Fibroblast of lung (primary cell): ENCODE measurements around the gene POLR1A. TPM values are rescaled to one million over a fixed set of nuclear protein-coding genes. Genes with fewer than 3 reads are reported as not detected.

Source experiments
- DNase-seq, 2 donors: peaks; one replicate each; pipeline versions ENCODE4 v3.0.0 to v3.0.0-alpha.2; 2010; ENCODE audit warnings: low read depth in 2 of 2
- H2AFZ ChIP-seq: 2 replicates; pipeline ENCODE4 v1.5.1; 2012; ENCODE audit warnings: low read length, control low read depth, inconsistent platforms
- H3K27ac ChIP-seq: 2 replicates; pipeline ENCODE4 v1.5.1; 2011; ENCODE audit warnings: low read length, control low read depth; ENCODE audit not compliant: insufficient read depth
- H3K27me3 ChIP-seq: 2 replicates; pipeline ENCODE4 v1.5.1; 2011; ENCODE audit warnings: mild to moderate bottlenecking, low read length; ENCODE audit not compliant: control insufficient read depth, insufficient read depth
- H3K36me3 ChIP-seq: 2 replicates; pipeline ENCODE4 v1.5.1; 2011; ENCODE audit warnings: low read length; ENCODE audit not compliant: control insufficient read depth, insufficient read depth
- H3K4me1 ChIP-seq: 2 replicates; pipeline ENCODE4 v1.5.1; 2011; ENCODE audit warnings: low read length; ENCODE audit not compliant: control insufficient read depth, insufficient read depth; ENCODE audit errors: extremely low read depth
- H3K4me2 ChIP-seq: 2 replicates; pipeline ENCODE4 v1.5.1; 2011; ENCODE audit warnings: low read length, control low read depth; ENCODE audit not compliant: insufficient read depth; ENCODE audit errors: extremely low read depth
- H3K4me3 ChIP-seq, 4 experiments: fragments of 200-600 bp in 1 of 4; sonication (generic) in 1 of 4; replicated peaks in 1 of 4; 2 replicates each; pipeline ENCODE4 v1.5.1; 2011 to 2016; ENCODE audit warnings: low read length in 4 of 4, low read depth in 3 of 4, mild to moderate bottlenecking in 3 of 4, control low read depth in 2 of 4, inconsistent platforms in 1 of 4, mixed read lengths in 1 of 4; ENCODE audit not compliant: insufficient read depth in 1 of 4; ENCODE audit errors: control extremely low read depth in 1 of 4
- H3K79me2 ChIP-seq: 2 replicates; pipeline ENCODE4 v1.5.1; 2012; ENCODE audit warnings: mild to moderate bottlenecking, low read length, inconsistent platforms; ENCODE audit not compliant: control insufficient read depth, insufficient read depth
- H3K9ac ChIP-seq: 2 replicates; pipeline ENCODE4 v1.5.1; 2011; ENCODE audit warnings: mild to moderate bottlenecking, low read length, control low read depth; ENCODE audit not compliant: insufficient read depth
- H3K9me3 ChIP-seq: 2 replicates; pipeline ENCODE4 v1.5.1; 2012; ENCODE audit warnings: low read depth, low read length; ENCODE audit not compliant: control insufficient read depth, insufficient read depth
- H4K20me1 ChIP-seq: 2 replicates; pipeline ENCODE4 v1.5.1; 2011; ENCODE audit warnings: low read length; ENCODE audit not compliant: control insufficient read depth, insufficient read depth; ENCODE audit errors: extremely low read depth
- EZH2 ChIP-seq: IDR thresholded peaks from 2 replicates; pipeline ENCODE4 v1.5.1; 2012; ENCODE audit warnings: low read length, control low read depth, mild to moderate bottlenecking; ENCODE audit errors: missing control alignments
- polyA plus RNA-seq, 2 donors: library from polyadenylated mRNA; depleted of rRNA in 1 of 2; stranded (reverse) in 1 of 2; unstranded in 1 of 2; fragments of >200 nt; gene quantifications; 2 replicates each; pipeline ENCODE4 v1.2.1, GENCODE V29; 2011 to 2012; ENCODE audit warnings: missing spikeins in 1 of 2
- total RNA-seq: library from RNA; depleted of rRNA; stranded (reverse); fragments of >200 nt; gene quantifications from 2 replicates; pipeline ENCODE4 v1.2.1, GENCODE V29; 2014
- TF ChIP-seq, protein P1 (sequence below), 2 donors: IDR thresholded peaks in 1 of 2; conservative IDR thresholded peaks in 1 of 2; 1 replicate in 1 of 2; 2 replicates in 1 of 2; pipeline ENCODE4 v1.5.1; 2011 to 2012; ENCODE audit warnings: low read length in 2 of 2, control low read depth in 1 of 2, inconsistent platforms in 1 of 2, low read depth in 1 of 2, mild to moderate bottlenecking in 1 of 2

POLR1A gene
- total and polyA plus RNA-seq, 2 donors (not counting 1 experiment from before 2014, with no cell fraction given): 9.4 to 9.9 TPM

- Histone ChIP-seq H3K27me3 (no peaks in the 10 kb centered on the region), H4K20me1 (no peaks in the 10 kb centered on the region), H3K9me3 (no peaks in the 10 kb centered on the region), H3K79me2 (no peaks in the 10 kb centered on the region), H3K4me1 (peaks cover 19% of the 10 kb centered on the region), H3K36me3 (no peaks in the 10 kb centered on the region), H3K9ac (no peak overlapping the region), H3K27ac (no peak overlapping the region), H2AFZ (no peak overlapping the region), H3K4me2 (no peak overlapping the region), H3K4me3 (no peak overlapping the region)
- DNase-seq: peak in 1 of 2 donors; percentile 38
- TF ChIP-seq EZH2: no peak
- TF ChIP-seq, protein P1, sequence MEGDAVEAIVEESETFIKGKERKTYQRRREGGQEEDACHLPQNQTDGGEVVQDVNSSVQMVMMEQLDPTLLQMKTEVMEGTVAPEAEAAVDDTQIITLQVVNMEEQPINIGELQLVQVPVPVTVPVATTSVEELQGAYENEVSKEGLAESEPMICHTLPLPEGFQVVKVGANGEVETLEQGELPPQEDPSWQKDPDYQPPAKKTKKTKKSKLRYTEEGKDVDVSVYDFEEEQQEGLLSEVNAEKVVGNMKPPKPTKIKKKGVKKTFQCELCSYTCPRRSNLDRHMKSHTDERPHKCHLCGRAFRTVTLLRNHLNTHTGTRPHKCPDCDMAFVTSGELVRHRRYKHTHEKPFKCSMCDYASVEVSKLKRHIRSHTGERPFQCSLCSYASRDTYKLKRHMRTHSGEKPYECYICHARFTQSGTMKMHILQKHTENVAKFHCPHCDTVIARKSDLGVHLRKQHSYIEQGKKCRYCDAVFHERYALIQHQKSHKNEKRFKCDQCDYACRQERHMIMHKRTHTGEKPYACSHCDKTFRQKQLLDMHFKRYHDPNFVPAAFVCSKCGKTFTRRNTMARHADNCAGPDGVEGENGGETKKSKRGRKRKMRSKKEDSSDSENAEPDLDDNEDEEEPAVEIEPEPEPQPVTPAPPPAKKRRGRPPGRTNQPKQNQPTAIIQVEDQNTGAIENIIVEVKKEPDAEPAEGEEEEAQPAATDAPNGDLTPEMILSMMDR (conservative IDR thresholded peaks at IDR 0.05 in 1 of 2, IDR thresholded peaks at IDR 0.05 in 1 of 2; ENCODE audit: low read depth in 1 of 2, low read length in 2 of 2): no peak
Measured at GRCh38 chr2:86000131-86000937, 105.4 kb downstream of the POLR1A start.

- no peak for DNase-seq
Measured at GRCh38 chr2:85999061-85999831, 106.4 kb downstream of the POLR1A start.

More at GRCh38 chr2:85999061-85999831, 106.4 kb downstream of the POLR1A start:
- H3K27ac ChIP-seq: peak overlapping the region; percentile 66
- H3K9ac ChIP-seq: peak overlapping the region; percentile 13
- H3K27me3 ChIP-seq: no peaks in the 10 kb centered on the region
- no peaks in the 10 kb centered on the region for H4K20me1 ChIP-seq
- no peak overlapping the region for H3K4me3 ChIP-seq
- peak overlapping the region; percentile 60 for H2AFZ ChIP-seq
- H3K4me2 ChIP-seq: peak overlapping the region; percentile 66
- no peaks in the 10 kb centered on the region for H3K79me2 ChIP-seq
- H3K36me3 ChIP-seq: no peaks in the 10 kb centered on the region
- peaks cover 19% of the 10 kb centered on the region for H3K4me1 ChIP-seq
- H3K9me3 ChIP-seq: no peaks in the 10 kb centered on the region
- TF ChIP-seq, protein P1 (conservative IDR thresholded peaks at IDR 0.05 in 1 of 2, IDR thresholded peaks at IDR 0.05 in 1 of 2; ENCODE audit: low read depth in 1 of 2, low read length in 2 of 2): no peak
- TF ChIP-seq EZH2: no peak
